ENCODE measurements around the gene GPR37L1. TPM values are rescaled to one million over a fixed set of nuclear protein-coding genes. Genes with fewer than 3 reads are reported as not detected.

GPR37L1 gene
- total RNA-seq, result 0.05 TPM
- long read RNA-seq, full-length matches to known transcripts, result 1 of 1 reads
- long read RNA-seq, partial matches to known transcripts, result 0 of 1 reads
- long read RNA-seq, other reads (novel, unspliced or antisense), result 0 of 1 reads

GRCh38 chr1:202122639-202123335 lies at the start of gene GPR37L1:
TSS of gene GPR37L1 (plus strand) at chr1:202122917. CDS start at chr1:202122964, 47 bp downstream.
- peaks cover 4% of the 10 kb centered on the region for H3K4me1 ChIP-seq
- no peak within 1 kb of the TSS for H3K4me3 ChIP-seq
- no peak for DNase-seq
- TF ChIP-seq CTCF (IDR thresholded peaks at IDR 0.05; ENCODE audit: borderline replicate concordance), result peak; percentile 62
- no peaks in the 10 kb centered on the region for H3K27me3 ChIP-seq (ENCODE audit: low read depth)
- H3K9me3 ChIP-seq (replicated peaks), result no peaks in the 10 kb centered on the region
- H3K27ac ChIP-seq (replicated peaks), result no peak within 1 kb of the TSS
- H3K36me3 ChIP-seq, result no peaks in the 10 kb centered on the region
- intact Hi-C loops (cut with micrococcal nuclease), result no loop called here

GRCh38 chr1:202073206-202073605 lies 49.5 kb upstream of the GPR37L1 start:
- DNase-seq, result no peak
- Histone ChIP-seq H3K4me1 (peaks cover 23% of the 10 kb centered on the region), H3K9me3 (replicated peaks) (no peaks in the 10 kb centered on the region), H3K27me3 (ENCODE audit: low read depth) (no peaks in the 10 kb centered on the region), H3K36me3 (no peaks in the 10 kb centered on the region), H3K4me3 (no peak overlapping the region), H3K27ac (replicated peaks) (no peak overlapping the region)
- intact Hi-C loops (cut with micrococcal nuclease), result no loop called here
- no peak for TF ChIP-seq CTCF (IDR thresholded peaks at IDR 0.05; ENCODE audit: borderline replicate concordance)

DNA sequence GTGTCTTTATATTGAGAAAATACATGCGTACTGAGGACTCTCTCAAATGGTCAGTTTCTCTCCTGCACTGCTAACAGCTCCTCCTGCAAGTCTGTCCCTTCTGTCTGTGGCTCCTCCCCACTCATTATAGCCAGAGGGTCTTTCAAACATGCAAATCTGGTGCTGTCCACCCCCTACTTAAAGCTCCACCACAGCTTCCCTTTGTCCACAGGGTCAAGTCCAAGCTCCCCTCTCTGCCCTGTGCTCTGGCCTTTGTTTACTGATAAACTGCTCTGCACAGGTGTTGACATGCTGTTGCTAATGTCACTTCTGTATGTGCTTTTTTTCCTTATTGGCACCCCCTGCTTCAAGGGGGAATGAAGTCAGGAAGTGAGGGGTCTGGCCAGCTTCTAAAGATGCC lies 47.7 kb upstream of the GPR37L1 start:
- intact Hi-C loops (cut with micrococcal nuclease), result no loop called here
- Histone ChIP-seq H3K36me3 (no peaks in the 10 kb centered on the region), H3K27ac (replicated peaks) (peak overlapping the region; percentile 31), H3K4me3 (no peak overlapping the region), H3K9me3 (replicated peaks) (no peaks in the 10 kb centered on the region), H3K27me3 (ENCODE audit: low read depth) (no peaks in the 10 kb centered on the region), H3K4me1 (peaks cover 23% of the 10 kb centered on the region)
- DNase-seq, result no peak
- no peak for TF ChIP-seq CTCF (IDR thresholded peaks at IDR 0.05; ENCODE audit: borderline replicate concordance)

DNA sequence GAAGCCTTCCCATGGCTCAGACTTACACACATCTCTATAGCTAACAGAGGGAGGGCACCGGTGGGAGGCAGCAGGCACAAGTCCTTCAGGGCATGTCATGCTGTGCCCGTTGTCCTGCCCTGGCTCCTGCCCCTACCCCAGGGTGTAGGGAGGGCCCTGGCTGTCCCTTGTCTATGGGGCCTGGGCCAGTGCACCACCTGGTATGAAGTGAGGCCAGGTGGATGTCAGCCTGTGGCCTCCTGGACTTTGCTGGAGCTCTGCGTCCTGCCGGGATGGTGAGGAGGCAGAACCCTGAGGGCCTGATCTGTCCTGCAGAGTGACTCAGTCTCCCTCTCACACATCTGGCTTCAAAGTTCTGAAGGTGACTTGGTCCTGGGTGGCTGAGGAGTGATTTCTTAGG lies 47.3 kb upstream of the GPR37L1 start:
- Histone ChIP-seq H3K9me3 (replicated peaks) (no peaks in the 10 kb centered on the region), H3K27ac (replicated peaks) (peak overlapping the region; percentile 31), H3K36me3 (no peaks in the 10 kb centered on the region), H3K27me3 (ENCODE audit: low read depth) (no peaks in the 10 kb centered on the region), H3K4me3 (no peak overlapping the region), H3K4me1 (peaks cover 23% of the 10 kb centered on the region)
- TF ChIP-seq CTCF (IDR thresholded peaks at IDR 0.05; ENCODE audit: borderline replicate concordance), result no peak
- intact Hi-C loops (cut with micrococcal nuclease), result no loop called here
- no peak for DNase-seq

GRCh38 chr1:202076050-202076511 lies 46.6 kb upstream of the GPR37L1 start:
- H3K9me3 ChIP-seq (replicated peaks), result no peaks in the 10 kb centered on the region
- H3K4me3 ChIP-seq, result no peak overlapping the region
- intact Hi-C loops (cut with micrococcal nuclease), result no loop called here
- H3K27me3 ChIP-seq (ENCODE audit: low read depth), result no peaks in the 10 kb centered on the region
- DNase-seq, result no peak
- TF ChIP-seq CTCF (IDR thresholded peaks at IDR 0.05; ENCODE audit: borderline replicate concordance), result no peak
- H3K27ac ChIP-seq (replicated peaks), result peak overlapping the region; percentile 31
- H3K36me3 ChIP-seq, result no peaks in the 10 kb centered on the region
- peaks cover 23% of the 10 kb centered on the region for H3K4me1 ChIP-seq

All from left ventricle myocardium inferior (tissue), 1 donor.